Skeletal muscle tissue (tissue), 4 donors: ENCODE results near the gene CARTPT. TPM values are rescaled to one million over a fixed set of nuclear protein-coding genes. Genes with fewer than 3 reads are reported as not detected.

ENCODE experiments used
- H3K27ac ChIP-seq: one replicate; pipeline ENCODE4 v1.7.0; 2013; ENCODE audit warnings: mild to moderate bottlenecking, low read depth, low read length, inconsistent platforms
- H3K27me3 ChIP-seq, 3 donors: one replicate each; pipeline ENCODE4 v1.7.0; 2013; ENCODE audit warnings: low read length in 3 of 3; ENCODE audit not compliant: control insufficient read depth in 3 of 3, insufficient read depth in 3 of 3
- H3K36me3 ChIP-seq, 3 donors: one replicate each; pipeline ENCODE4 v1.7.0; 2013; ENCODE audit warnings: low read length in 3 of 3; ENCODE audit not compliant: control insufficient read depth in 3 of 3, insufficient read depth in 3 of 3
- H3K4me1 ChIP-seq, 3 donors: one replicate each; pipeline ENCODE4 v1.7.0; 2013; ENCODE audit warnings: low read length in 3 of 3, mild to moderate bottlenecking in 3 of 3; ENCODE audit not compliant: control insufficient read depth in 3 of 3, insufficient read depth in 3 of 3
- H3K4me3 ChIP-seq, 3 donors: one replicate each; pipeline ENCODE4 v1.7.0; 2013; ENCODE audit warnings: low read length in 3 of 3
- H3K9ac ChIP-seq, 3 donors: one replicate each; pipeline ENCODE4 v1.7.0; 2013; ENCODE audit warnings: low read length in 3 of 3, mild to moderate bottlenecking in 3 of 3, moderate library complexity in 2 of 3, low read depth in 1 of 3
- H3K9me3 ChIP-seq, 3 donors: one replicate each; pipeline ENCODE4 v1.7.0; 2013; ENCODE audit warnings: low read length in 3 of 3; ENCODE audit not compliant: control insufficient read depth in 3 of 3
- total RNA-seq: library from RNA; depleted of rRNA; stranded (reverse); fragments of >200 nt; gene quantifications from one replicate; pipeline ENCODE4 v1.2.3, GENCODE V29; 2014
- donor health status: Osteomylitis.

Gene CARTPT
- not detected for total RNA-seq

GRCh38 chr5:71719063-71719964 lies at the start of gene CARTPT:
Gene CARTPT (plus strand): TSS chr5:71719275. CDS start chr5:71719294, 19 bp downstream.
- no peaks in the 10 kb centered on the region for H3K36me3 ChIP-seq
- no peak within 1 kb of the TSS for H3K27ac ChIP-seq
- no peak within 1 kb of the TSS for H3K9ac ChIP-seq
- H3K4me1 ChIP-seq = no peaks in the 10 kb centered on the region
- no peaks in the 10 kb centered on the region for H3K9me3 ChIP-seq
- no peak within 1 kb of the TSS for H3K4me3 ChIP-seq
- H3K27me3 ChIP-seq = peaks cover 22 to 31% (median 31%) of the 10 kb centered on the region in 3 donors

GRCh38 chr5:71677977-71678376 lies 41.1 kb upstream of the CARTPT start:
- Histone ChIP-seq H3K9ac (no peak overlapping the region), H3K27me3 (peaks cover 0 to 4% (median 3%) of the 10 kb centered on the region in 3 donors), H3K9me3 (no peaks in the 10 kb centered on the region), H3K36me3 (no peaks in the 10 kb centered on the region), H3K27ac (no peak overlapping the region), H3K4me1 (no peaks in the 10 kb centered on the region), H3K4me3 (no peak overlapping the region)

- H3K27ac ChIP-seq = no peak overlapping the region
- no peaks in the 10 kb centered on the region for H3K36me3 ChIP-seq
- H3K4me3 ChIP-seq = no peak overlapping the region
- H3K9me3 ChIP-seq = no peaks in the 10 kb centered on the region
- no peaks in the 10 kb centered on the region for H3K4me1 ChIP-seq
- no peak overlapping the region for H3K9ac ChIP-seq
- peaks cover 0 to 4% (median 3%) of the 10 kb centered on the region in 3 donors for H3K27me3 ChIP-seq
Observed at GRCh38 chr5:71679714-71680113, 39.4 kb upstream of the CARTPT start.

- peaks cover 0 to 4% (median 3%) of the 10 kb centered on the region in 3 donors for H3K27me3 ChIP-seq
- H3K4me1 ChIP-seq = no peaks in the 10 kb centered on the region
Observed at GRCh38 chr5:71680510-71680909, 38.6 kb upstream of the CARTPT start.

GRCh38 chr5:71681296-71681695 lies 37.8 kb upstream of the CARTPT start:
- no peaks in the 10 kb centered on the region for H3K9me3 ChIP-seq

More at GRCh38 chr5:71680510-71680909, 38.6 kb upstream of the CARTPT start:
- Histone ChIP-seq H3K9me3 (no peaks in the 10 kb centered on the region), H3K4me3 (no peak overlapping the region), H3K9ac (no peak overlapping the region), H3K36me3 (no peaks in the 10 kb centered on the region), H3K27ac (no peak overlapping the region)

GRCh38 chr5:71684309-71684708 lies 34.8 kb upstream of the CARTPT start:
- peaks cover 0 to 4% (median 3%) of the 10 kb centered on the region in 3 donors for H3K27me3 ChIP-seq
- no peaks in the 10 kb centered on the region for H3K36me3 ChIP-seq
- H3K9ac ChIP-seq = no peak overlapping the region
- H3K9me3 ChIP-seq = no peaks in the 10 kb centered on the region
- H3K27ac ChIP-seq = no peak overlapping the region
- H3K4me3 ChIP-seq = no peak overlapping the region
- no peaks in the 10 kb centered on the region for H3K4me1 ChIP-seq

More at GRCh38 chr5:71681296-71681695, 37.8 kb upstream of the CARTPT start:
- no peak overlapping the region for H3K9ac ChIP-seq
- H3K36me3 ChIP-seq = no peaks in the 10 kb centered on the region
- H3K27ac ChIP-seq = no peak overlapping the region
- peaks cover 0 to 4% (median 3%) of the 10 kb centered on the region in 3 donors for H3K27me3 ChIP-seq
- H3K4me1 ChIP-seq = no peaks in the 10 kb centered on the region
- H3K4me3 ChIP-seq = no peak overlapping the region

- no peak overlapping the region for H3K27ac ChIP-seq
- H3K27me3 ChIP-seq = peaks cover 0 to 7% (median 0%) of the 10 kb centered on the region in 3 donors
- H3K36me3 ChIP-seq = no peaks in the 10 kb centered on the region
- H3K4me1 ChIP-seq = no peaks in the 10 kb centered on the region
- H3K9ac ChIP-seq = no peak overlapping the region
- no peak overlapping the region for H3K4me3 ChIP-seq
- H3K9me3 ChIP-seq = no peaks in the 10 kb centered on the region
Observed at GRCh38 chr5:71693828-71694427, 25.1 kb upstream of the CARTPT start.

GRCh38 chr5:71695071-71695470 lies 24.0 kb upstream of the CARTPT start:
- Histone ChIP-seq H3K27ac (no peak overlapping the region), H3K4me3 (no peak overlapping the region)

GRCh38 chr5:71695595-71695994 lies 23.5 kb upstream of the CARTPT start:
- H3K4me3 ChIP-seq = no peak overlapping the region
- H3K9me3 ChIP-seq = no peaks in the 10 kb centered on the region
- peaks cover 0 to 7% (median 0%) of the 10 kb centered on the region in 3 donors for H3K27me3 ChIP-seq
- no peak overlapping the region for H3K9ac ChIP-seq
- H3K27ac ChIP-seq = no peak overlapping the region
- no peaks in the 10 kb centered on the region for H3K4me1 ChIP-seq
- H3K36me3 ChIP-seq = no peaks in the 10 kb centered on the region

More at GRCh38 chr5:71695071-71695470, 24.0 kb upstream of the CARTPT start:
- Histone ChIP-seq H3K9ac (no peak overlapping the region), H3K4me1 (no peaks in the 10 kb centered on the region), H3K27me3 (peaks cover 0 to 7% (median 0%) of the 10 kb centered on the region in 3 donors), H3K36me3 (no peaks in the 10 kb centered on the region), H3K9me3 (no peaks in the 10 kb centered on the region)

- no peak overlapping the region for H3K4me3 ChIP-seq
- no peak overlapping the region for H3K27ac ChIP-seq
- H3K4me1 ChIP-seq = no peaks in the 10 kb centered on the region
- H3K27me3 ChIP-seq = peaks cover 0 to 9% (median 4%) of the 10 kb centered on the region in 3 donors
- H3K9ac ChIP-seq = no peak overlapping the region
- no peaks in the 10 kb centered on the region for H3K9me3 ChIP-seq
- no peaks in the 10 kb centered on the region for H3K36me3 ChIP-seq
Observed at GRCh38 chr5:71697967-71698366, 21.1 kb upstream of the CARTPT start.
